Ectodermal cell (in vitro differentiated cells): ENCODE measurements around the gene IGF2BP3.

Experiments
- H3K27ac ChIP-seq: 2 replicates; pipeline ENCODE4 v1.7.0; 2013; ENCODE audit warnings: mild to moderate bottlenecking, low read depth, low read length; ENCODE audit not compliant: insufficient read depth, poor library complexity, severe bottlenecking
- H3K27me3 ChIP-seq: 2 replicates; pipeline ENCODE4 v1.7.0; 2013; ENCODE audit warnings: mild to moderate bottlenecking, low read length; ENCODE audit not compliant: insufficient read depth, control insufficient read depth, poor library complexity, severe bottlenecking
- H3K36me3 ChIP-seq: one replicate; pipeline ENCODE4 v1.7.0; 2013; ENCODE audit warnings: low read length; ENCODE audit not compliant: control insufficient read depth, insufficient read depth
- H3K4me1 ChIP-seq: one replicate; pipeline ENCODE4 v1.7.0; 2013; ENCODE audit warnings: low read length; ENCODE audit not compliant: control insufficient read depth, insufficient read depth
- H3K4me3 ChIP-seq: 2 replicates; pipeline ENCODE4 v1.7.0; 2013; ENCODE audit warnings: low read depth, low read length, control low read depth; ENCODE audit not compliant: insufficient read depth
- H3K9me3 ChIP-seq: 2 replicates; pipeline ENCODE4 v1.7.0; 2013; ENCODE audit warnings: mild to moderate bottlenecking, low read length, moderate library complexity; ENCODE audit not compliant: control insufficient read depth
- WGBS, 2 experiments: methylation state at CpG; one replicate each; pipeline ENCODE4 v1.1.7; 2013; ENCODE audit warnings: missing lambda C conversion rate in 2 of 2; 5-methylcytosine and 5-hydroxymethylcytosine counted together

The IGF2BP3 gene

GRCh38 chr7:23290993-23291392 is 179.3 kb downstream of the IGF2BP3 start:
- H3K27me3 ChIP-seq = no peaks in the 10 kb centered on the region
- no peak overlapping the region for H3K27ac ChIP-seq
- H3K4me1 ChIP-seq = peaks cover 5% of the 10 kb centered on the region
- WGBS, 2 experiments = 95 to 96% methylated on average over 9 of the region's 9 CpGs
- no peaks in the 10 kb centered on the region for H3K9me3 ChIP-seq
- no peaks in the 10 kb centered on the region for H3K36me3 ChIP-seq
- H3K4me3 ChIP-seq = no peak overlapping the region

GRCh38 chr7:23287612-23288011 is 182.7 kb downstream of the IGF2BP3 start:
- Histone ChIP-seq H3K27ac (no peak overlapping the region), H3K36me3 (no peaks in the 10 kb centered on the region), H3K9me3 (no peaks in the 10 kb centered on the region), H3K4me3 (no peak overlapping the region), H3K4me1 (no peaks in the 10 kb centered on the region), H3K27me3 (no peaks in the 10 kb centered on the region)
- 91 to 92% methylated on average over 5 of the region's 5 CpGs for WGBS, 2 experiments

- 91 to 92% methylated on average over 14 to 16 of the region's 18 CpGs for WGBS, 2 experiments
- no peak overlapping the region for H3K27ac ChIP-seq
- H3K4me3 ChIP-seq = no peak overlapping the region
- no peaks in the 10 kb centered on the region for H3K36me3 ChIP-seq
- no peaks in the 10 kb centered on the region for H3K9me3 ChIP-seq
- H3K4me1 ChIP-seq = no peaks in the 10 kb centered on the region
- H3K27me3 ChIP-seq = no peaks in the 10 kb centered on the region
These were observed 184.3 kb downstream of the IGF2BP3 start for GRCh38 chr7:23285657-23286646.

GRCh38 chr7:23284871-23285270 is 185.4 kb downstream of the IGF2BP3 start:
- no peaks in the 10 kb centered on the region for H3K27me3 ChIP-seq
- H3K4me1 ChIP-seq = no peaks in the 10 kb centered on the region
- H3K9me3 ChIP-seq = no peaks in the 10 kb centered on the region
- no peak overlapping the region for H3K4me3 ChIP-seq
- H3K36me3 ChIP-seq = no peaks in the 10 kb centered on the region
- no peak overlapping the region for H3K27ac ChIP-seq
- 95 to 97% methylated on average over 2 of the region's 2 CpGs for WGBS, 2 experiments

- Histone ChIP-seq H3K27me3 (no peaks in the 10 kb centered on the region), H3K4me1 (no peaks in the 10 kb centered on the region), H3K36me3 (no peaks in the 10 kb centered on the region), H3K9me3 (no peaks in the 10 kb centered on the region), H3K4me3 (no peak overlapping the region), H3K27ac (no peak overlapping the region)
- WGBS, 2 experiments = 95 to 98% methylated on average over 4 of the region's 4 CpGs
These were observed 187.2 kb downstream of the IGF2BP3 start for GRCh38 chr7:23283086-23283485.

- no peak overlapping the region for H3K4me3 ChIP-seq
- 93 to 100% methylated on average over 1 to 2 of the region's 2 CpGs for WGBS, 2 experiments
These were observed 190.3 kb downstream of the IGF2BP3 start for GRCh38 chr7:23279819-23280525.

GRCh38 chr7:23277359-23277989 is 192.8 kb downstream of the IGF2BP3 start:
- 43 to 47% methylated on average over 6 of the region's 6 CpGs for WGBS, 2 experiments
- no peak overlapping the region for H3K4me3 ChIP-seq

More at GRCh38 chr7:23279819-23280525, 190.3 kb downstream of the IGF2BP3 start:
- H3K4me1 ChIP-seq = no peaks in the 10 kb centered on the region
- H3K9me3 ChIP-seq = no peaks in the 10 kb centered on the region
- no peaks in the 10 kb centered on the region for H3K27me3 ChIP-seq
- H3K27ac ChIP-seq = no peak overlapping the region
- no peaks in the 10 kb centered on the region for H3K36me3 ChIP-seq

GRCh38 chr7:23276947-23277346 is 193.3 kb downstream of the IGF2BP3 start:
- Histone ChIP-seq H3K4me3 (no peak overlapping the region), H3K36me3 (no peaks in the 10 kb centered on the region), H3K4me1 (no peaks in the 10 kb centered on the region), H3K27ac (no peak overlapping the region), H3K27me3 (no peaks in the 10 kb centered on the region), H3K9me3 (no peaks in the 10 kb centered on the region)
- WGBS, 2 experiments = 94 to 95% methylated on average over 3 of the region's 3 CpGs

More at GRCh38 chr7:23277359-23277989, 192.8 kb downstream of the IGF2BP3 start:
- no peaks in the 10 kb centered on the region for H3K9me3 ChIP-seq
- H3K4me1 ChIP-seq = no peaks in the 10 kb centered on the region
- H3K36me3 ChIP-seq = no peaks in the 10 kb centered on the region
- no peak overlapping the region for H3K27ac ChIP-seq
- no peaks in the 10 kb centered on the region for H3K27me3 ChIP-seq

GRCh38 chr7:23276376-23276775 is 193.9 kb downstream of the IGF2BP3 start:
- H3K27me3 ChIP-seq = no peaks in the 10 kb centered on the region
- H3K36me3 ChIP-seq = no peaks in the 10 kb centered on the region
- H3K9me3 ChIP-seq = no peaks in the 10 kb centered on the region
- H3K27ac ChIP-seq = no peak overlapping the region
- H3K4me1 ChIP-seq = no peaks in the 10 kb centered on the region
- H3K4me3 ChIP-seq = no peak overlapping the region
- WGBS, 2 experiments = 77 to 85% methylated on average over 5 of the region's 5 CpGs

- no peaks in the 10 kb centered on the region for H3K27me3 ChIP-seq
- no peak overlapping the region for H3K4me3 ChIP-seq
- no peaks in the 10 kb centered on the region for H3K36me3 ChIP-seq
- no peak overlapping the region for H3K27ac ChIP-seq
- no peaks in the 10 kb centered on the region for H3K9me3 ChIP-seq
- H3K4me1 ChIP-seq = no peaks in the 10 kb centered on the region
- WGBS, 2 experiments = 92 to 94% methylated on average over 5 of the region's 5 CpGs
These were observed 194.4 kb downstream of the IGF2BP3 start for GRCh38 chr7:23275912-23276311.
